HG02970 (cell line): ENCODE measurements around the gene ATP5PD.
A peak's percentile ranks its signal among the peaks of the same experiment; 100 is the strongest.
"Not testable (repeated sequence)": the region's sequence is repeated elsewhere in the genome, so short reads cannot be mapped to it uniquely, and the experiment has no call there.

Experiments used
- ATAC-seq: cut with Tn5 transposase; IDR thresholded peaks from one replicate; pipeline ENCODE4 v1.9.1; 2021; ENCODE audit warnings: mild to moderate bottlenecking, moderate library complexity, moderate number of reproducible peaks; ENCODE audit not compliant: unreplicated experiment, low FRiP score

Gene ATP5PD

DNA sequence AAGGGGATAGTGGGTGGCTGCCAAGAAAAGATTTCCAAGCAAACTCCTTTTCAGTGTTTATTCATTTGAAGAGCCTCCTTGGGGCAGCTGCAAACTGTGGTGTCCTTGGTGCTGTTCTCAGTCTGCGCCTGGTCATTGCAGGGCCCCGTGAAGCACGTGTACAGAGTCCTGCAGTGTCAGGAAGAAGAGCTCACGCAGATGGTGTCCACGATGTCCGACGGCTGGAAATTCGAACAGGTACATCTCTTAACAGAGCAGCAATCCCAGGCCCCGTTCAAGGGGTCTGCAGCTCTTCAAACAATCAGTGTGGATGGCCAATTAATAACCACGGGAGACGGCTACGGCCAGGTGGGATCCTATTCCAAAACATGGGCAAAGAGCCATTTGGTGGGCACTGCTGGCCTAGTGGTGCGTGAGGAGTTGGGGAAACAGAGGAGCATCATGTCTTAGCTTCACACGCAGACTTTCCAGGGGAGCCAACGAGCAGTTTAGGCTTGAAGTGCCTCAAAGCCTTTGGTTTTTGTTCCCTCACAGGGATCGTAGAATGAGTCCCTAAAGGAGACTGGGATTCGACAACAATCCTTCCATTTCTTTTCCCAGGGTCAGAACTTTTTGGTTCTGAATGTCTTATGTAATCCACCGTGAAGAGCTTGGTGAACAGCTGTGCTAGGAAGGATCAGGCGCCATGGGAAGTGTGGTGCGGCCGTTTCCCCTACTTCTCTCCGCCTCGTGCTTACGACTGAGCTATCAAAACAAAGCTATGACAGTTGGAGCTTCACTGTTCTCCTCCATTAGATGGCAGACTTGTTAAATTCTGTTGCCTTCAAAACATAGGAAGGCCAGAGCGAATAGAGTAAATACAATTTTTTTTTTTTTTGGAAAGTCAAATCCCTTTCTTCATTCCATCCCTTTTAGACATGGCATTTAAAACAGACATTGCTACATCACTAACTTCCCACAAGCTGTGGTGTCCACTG lies 12.9 kb upstream of the ATP5PD start:
- ATAC-seq, result no peak

DNA sequence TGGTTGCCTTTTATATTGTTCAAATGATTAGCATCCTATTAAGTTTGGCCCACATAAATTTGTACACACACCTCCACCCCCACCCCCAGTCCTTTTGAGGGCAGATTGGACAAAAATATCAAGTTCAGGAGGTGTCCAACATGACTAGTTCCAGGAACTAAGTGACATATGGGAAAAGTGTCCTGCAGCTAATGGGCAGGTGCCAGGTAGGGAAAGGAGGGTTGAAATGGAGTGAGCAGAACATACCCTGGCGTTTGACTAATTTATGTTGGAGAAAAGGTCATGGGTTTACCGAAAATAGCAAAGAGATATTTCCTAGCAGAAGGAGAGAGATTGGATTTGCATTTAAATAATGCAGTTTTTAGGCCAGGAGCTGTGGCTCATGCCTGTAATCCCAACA lies 5.2 kb upstream of the ATP5PD start:
- no peak for ATAC-seq

DNA sequence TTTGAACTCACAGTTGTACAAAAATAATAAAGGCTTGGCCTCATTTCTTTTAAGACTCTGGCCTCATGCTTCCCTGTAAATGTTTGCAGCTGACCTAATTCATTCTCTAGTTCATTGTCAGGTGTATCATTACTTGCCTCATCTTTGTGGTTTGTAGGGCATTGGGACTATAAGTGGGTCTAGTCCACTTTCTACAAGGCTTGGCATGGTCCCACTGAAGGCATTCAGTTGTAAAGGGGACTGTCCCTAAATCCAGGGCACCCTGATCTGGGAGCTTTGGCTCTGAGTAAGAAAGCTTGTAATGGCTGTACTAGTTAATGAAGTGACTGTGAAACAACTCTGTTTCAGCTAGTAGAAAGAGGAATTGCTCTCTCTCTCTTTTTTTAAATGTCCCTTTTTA lies 2.9 kb upstream of the ATP5PD start:
- no peak for ATAC-seq

DNA sequence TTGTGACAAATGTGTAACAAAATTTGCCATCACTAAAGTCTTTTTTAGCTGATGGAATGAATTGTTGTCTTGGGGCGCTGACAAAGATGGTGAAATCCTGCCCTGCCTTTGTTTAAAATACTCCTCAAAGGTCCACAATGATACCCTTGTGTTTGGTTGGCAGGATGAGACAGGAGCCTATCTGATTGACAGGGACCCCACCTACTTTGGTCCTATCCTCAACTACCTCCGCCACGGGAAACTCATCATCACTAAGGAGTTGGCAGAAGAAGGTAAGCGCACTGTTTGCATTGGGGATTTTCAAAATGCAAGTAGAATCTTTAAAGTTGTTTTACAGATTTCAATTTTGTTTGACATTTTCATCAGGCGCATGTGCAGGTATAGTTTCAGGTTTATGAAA lies 2.3 kb upstream of the ATP5PD start:
- ATAC-seq, result no peak

DNA sequence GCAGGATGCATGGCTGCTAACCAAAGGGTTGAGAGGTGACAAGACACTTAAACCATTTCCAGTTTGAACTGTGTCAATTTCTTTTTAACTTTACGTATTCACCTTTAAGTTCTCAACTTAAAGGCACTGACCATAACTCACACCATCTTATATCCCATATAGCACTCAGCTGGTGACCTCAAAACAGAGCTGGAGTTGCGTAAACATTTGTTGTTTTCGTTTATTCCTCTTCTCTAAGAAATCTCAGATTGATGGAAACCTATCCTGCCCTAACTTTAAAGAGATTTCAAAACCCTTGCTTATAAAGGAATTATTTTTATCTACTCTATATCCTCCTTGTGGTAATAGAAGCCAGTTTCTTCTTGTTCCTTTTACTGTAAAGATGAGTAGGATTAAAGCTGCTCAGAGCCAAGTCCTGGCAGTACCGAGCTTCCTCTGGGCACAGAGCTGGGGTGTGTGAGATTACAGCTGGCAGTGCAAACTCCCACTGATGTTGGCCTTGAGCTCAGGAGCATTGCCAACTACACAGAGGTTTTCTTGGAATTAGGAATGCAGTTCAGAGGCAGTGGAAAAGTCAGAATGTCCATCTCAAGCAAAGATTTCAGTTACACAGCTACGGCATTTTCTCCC lies 1.6 kb upstream of the ATP5PD start:
- no peak for ATAC-seq

DNA sequence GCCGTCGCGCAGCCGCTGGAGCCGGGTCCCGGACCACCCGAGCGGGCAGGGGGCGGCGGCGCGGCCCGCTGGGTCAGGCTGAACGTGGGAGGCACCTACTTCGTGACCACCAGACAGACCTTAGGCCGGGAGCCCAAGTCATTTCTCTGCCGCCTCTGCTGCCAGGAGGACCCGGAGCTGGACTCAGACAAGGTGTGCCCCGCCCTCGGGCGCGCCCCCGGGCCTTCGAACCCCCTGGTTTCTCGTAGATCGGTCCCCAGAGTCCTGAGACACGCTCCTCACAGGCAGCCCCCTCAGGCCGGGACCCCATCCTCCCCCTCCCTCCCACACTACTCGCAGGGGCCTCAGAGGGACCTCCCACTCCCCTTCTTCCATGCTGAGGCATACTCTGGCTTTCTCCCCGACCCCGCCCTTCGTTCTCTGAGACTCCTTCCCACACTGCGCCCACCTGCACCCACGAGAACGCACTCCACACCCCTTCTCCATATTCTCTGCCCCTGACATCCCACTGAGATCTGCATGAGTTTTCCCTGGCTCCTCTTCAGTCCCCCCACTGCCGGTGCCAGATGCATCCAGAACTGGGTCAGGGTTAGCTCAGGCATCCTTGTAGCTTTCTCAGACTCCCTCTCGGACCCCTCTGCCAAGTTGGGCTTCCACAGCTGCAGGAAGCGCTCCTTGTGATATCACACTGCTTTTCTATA lies 779 bp upstream of the ATP5PD start:
- ATAC-seq, result peak; percentile 13

DNA sequence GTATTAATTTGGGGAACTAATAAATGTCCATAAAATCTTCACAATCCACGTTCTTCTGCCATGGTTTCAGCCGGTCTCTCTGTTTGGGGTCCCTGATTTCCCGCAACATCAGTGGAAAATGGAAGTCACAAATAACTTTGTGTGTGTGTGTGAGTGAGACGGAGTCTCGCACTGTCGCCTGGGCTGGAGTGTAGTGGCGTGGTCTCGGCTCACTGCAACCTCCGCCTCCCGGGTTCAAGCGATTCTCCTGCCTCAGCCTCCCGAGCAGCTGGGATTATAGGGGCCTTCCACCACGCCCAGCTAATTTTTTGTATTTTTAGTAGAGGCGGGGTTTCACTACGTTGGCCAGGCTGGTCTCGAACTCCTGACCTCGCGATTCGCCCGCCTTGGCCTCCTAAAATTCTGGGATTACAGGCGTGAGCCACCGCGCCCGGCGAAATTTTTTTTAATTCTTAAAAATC lies 793 bp downstream of the ATP5PD start:
- not testable (repeated sequence) for ATAC-seq

DNA sequence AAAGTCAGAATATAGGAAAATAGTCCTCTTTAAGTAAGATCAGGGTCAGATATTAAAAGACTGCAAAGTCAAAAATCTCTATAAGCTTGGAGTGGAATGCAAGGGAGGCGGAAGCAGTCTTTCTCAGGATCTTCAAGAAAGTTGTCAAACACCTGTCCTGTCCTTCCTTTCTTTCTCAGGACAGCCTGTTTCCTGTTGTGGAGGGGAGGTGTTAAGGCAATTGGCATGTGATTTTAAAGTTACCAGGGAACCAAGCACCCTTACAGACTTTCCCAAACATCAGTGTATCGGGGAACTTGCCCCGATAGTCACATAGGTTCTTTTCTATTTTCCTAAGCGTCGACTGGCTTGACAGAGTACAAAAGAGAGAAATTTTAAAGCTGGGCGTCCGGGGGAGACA lies 2.1 kb downstream of the ATP5PD start:
- ATAC-seq, result no peak

DNA sequence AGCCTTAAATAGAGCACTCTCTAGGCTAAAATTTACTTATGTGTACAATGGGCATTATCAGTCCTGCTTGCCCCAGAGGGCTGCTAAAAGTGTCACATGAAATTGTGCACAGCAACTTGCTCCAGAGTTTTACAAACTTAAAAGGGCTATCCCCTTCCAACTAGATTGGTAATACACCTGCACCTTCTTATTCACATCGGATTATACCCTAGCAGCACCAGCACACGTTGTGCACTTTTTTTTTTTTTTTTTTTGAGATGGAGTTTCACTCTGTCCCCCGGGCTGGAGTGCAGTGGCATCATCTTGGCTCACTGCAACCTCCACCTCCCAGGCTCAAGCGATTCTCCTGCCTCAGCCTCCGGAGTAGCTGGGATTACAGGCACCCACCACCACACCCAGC lies 3.0 kb downstream of the ATP5PD start:
- not testable (repeated sequence) for ATAC-seq

DNA sequence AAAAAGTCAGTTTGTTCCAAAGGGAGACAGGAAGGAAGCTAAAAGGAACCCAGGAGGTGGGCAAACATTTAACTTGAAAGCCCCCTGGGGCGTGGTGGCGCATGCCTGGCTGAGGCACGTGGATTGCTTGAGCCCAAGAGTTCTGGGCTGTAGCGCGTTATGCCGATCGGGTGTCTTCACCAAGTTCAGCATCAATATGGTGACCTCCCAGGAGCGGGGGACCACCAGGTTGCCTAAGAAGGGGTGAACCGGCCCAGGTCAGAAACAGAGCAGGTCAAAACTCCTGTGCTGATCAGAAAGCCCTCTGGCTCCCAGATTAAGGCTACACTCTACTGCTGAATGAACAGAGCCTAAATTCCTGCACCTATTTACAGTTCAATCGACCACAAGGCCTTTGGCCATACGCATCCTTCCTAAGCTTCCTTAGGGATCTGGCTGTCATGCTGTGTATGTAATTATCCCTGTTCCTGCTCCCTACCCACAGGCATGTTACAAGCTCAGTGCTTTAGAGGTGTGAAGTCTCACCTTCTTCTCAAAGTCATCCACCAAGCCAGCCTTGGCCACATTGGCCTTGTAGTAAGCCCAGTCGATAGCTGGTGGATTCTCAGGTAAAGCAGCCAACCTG lies 5.0 kb downstream of the ATP5PD start:
- no peak for ATAC-seq

DNA sequence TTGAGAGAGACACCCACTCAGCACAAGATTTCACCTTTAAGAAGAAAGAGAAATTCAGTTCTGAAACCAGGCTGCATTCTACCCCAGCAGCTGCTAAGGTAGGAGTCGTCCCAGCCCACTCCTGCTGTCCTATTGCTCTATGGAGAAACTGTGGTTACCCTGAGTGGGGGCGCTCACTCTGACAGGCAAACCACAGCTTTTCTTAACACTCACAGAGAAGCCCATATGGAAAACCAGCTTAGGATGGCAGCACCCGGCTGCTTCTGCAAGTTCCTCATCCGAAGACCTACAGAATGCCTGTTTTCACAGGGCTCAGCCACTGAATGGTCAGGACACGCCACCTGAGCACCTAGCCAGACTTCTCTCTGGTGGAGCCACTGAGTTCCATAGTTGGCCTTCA lies 7.5 kb downstream of the ATP5PD start:
- no peak for ATAC-seq

DNA sequence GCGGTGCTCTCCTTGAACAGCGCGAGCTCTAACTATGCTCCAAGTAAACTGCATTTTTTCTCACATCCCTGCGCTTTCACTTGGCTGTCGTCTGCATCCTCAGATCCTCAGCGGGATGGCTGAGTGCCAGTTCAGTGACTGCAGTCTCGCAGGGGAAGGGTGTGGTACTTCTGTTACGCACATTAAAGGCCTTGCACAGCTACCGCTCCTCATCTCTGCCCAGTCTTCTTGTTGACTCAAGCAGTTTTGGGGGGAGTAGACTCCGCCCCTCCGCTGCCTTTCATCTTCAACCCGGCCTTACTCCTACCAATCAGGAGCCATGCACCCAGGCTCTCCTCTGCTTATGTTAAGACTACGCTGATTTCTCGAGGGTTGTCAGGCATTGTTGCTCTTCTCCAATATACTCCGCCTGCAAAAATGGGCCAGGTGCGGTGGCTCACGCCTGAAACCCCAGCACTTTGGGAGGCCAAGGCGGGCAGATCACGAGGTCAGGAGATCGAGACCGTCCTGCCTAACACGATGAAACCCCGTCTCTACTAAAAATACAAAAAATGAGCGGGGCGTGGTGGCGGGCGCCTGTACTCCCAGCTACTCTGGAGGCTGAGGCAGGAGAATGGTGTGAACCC lies 10.0 kb downstream of the ATP5PD start:
- ATAC-seq, result no peak

DNA sequence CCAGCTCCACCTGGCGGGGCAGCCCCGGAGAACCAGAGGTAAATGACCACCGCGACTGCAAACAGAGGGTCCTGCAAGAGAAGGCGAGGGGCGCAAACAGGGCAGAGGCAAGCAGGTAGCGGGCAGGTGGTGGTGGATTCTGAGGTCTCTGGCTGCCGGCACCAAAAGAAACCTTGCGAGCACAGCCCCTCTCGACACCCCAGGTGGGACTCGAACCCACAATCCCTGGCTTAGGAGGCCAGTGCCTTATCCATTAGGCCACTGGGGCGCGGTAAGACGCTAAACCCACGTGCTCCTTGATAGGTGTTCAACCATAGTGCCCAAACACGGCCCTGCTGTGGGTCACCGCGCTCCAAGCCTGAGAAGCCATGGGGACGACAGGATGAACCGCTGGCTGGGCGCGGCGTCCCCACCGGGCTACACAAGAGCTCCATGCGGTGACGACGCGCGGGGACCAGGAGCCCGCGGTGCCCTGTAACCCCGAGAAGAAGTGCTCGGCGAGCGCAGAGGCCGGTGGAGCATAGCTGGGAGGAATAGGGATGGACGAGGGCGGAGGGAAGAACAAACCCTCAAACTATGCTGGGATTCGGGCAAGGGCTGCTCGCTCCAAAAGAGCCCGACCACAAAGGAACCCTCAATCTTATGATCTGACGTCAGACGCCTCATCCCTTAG lies 12.4 kb downstream of the ATP5PD start:
- ATAC-seq, result peak; percentile 61

DNA sequence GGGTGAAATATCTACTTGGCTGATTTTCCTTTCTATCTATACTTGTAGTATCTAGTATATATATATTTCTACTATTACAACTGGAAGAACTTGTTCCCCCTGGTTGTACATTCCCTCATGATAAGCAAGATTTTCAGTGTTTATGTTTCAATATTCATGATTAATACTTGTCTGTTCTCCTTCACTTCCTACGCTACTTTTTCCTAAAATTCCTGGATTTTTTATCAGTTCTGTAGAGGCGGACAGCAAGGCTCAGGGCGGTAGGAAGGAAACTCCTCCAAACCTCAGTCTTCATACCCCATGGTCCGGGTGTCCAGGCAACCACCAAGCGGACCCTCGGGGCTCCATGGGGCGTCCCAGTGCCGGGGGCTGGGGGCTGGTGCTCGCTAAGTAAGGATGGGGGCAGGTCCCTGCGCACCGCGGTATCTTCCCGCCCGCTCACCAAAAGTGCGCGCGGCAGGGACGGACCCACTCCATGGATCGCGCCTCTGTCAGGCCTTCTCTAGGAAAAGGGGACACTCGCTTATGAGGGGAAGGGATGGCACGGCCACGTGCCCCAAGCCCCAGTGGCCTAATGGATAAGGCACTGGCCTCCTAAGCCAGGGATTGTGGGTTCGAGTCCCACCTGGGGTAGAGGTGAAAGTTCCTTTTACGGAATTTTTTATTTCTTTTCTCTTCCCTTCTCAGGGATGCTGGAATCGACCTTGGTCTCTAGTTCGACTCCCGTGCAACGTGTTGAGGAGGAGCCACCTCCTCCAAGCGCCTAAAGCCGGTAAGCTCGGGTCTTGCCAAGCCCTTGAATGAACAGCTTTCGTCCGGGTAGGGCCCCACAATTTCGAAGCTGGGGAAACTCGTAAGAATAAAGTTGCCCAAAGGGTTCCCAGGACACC lies 13.2 kb downstream of the ATP5PD start:
- ATAC-seq, result peak; percentile 37

DNA sequence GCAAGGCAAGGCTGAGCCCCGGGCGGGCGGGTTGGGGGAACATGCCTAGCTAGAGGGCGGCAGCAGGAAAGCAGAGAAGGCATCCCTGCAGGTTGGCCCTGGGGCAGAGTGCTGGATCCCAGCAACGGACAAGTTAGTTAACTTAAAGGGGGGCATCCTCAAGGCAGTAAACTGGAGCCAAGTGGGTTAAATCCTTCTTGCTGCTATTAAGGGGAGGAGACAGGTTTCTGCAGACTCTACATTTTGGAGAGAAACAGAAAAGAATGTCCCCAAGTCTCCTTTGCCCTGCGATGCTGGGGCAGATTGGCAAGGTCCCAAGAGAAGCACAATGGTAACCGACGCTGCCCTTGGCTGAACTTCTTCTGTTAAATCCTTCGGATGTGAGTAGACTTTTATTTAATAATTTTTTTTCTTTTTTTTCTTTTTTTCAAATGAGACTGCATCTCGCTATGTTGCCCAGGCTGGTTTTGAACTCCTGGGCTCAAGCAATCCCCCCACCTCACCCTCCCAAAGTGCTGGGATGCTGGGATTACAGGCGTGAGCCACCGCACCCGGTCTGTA lies 14.0 kb downstream of the ATP5PD start:
- ATAC-seq, result no peak

DNA sequence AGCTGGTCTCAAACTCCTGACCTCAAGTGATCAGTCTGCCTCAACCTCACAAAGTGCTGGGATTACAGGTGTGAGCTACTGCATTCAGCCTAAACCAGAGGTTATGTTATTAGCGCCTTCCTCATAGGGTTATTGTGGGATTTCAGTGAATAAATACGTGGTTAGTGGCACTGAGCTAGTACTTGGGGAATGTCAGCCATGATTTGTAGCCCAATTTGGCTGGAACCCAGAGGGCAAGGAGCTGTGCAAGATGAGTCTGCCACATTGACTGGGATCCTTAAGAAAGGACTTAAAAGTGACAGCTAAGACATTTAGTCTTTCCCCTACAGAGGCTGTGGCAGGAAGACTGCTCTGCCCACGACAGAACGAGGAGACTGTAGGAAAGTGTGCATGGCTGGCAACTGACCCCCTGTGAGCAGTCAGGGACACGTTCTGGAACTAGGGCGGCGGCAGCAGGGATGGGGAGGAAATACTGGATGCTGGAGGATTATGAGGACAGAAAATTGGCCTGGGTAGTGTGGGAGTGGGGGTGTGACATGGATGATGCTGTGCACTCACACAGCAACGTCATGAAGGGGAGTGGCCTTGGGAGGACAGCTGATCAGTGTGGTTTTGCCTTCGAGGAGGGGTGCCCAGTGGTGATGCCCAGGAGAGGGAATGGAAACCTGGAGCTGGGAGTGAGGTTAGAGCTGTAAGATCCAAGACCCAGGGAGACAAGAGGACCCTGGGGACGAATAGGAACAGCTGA lies 14.6 kb downstream of the ATP5PD start:
- no peak for ATAC-seq

DNA sequence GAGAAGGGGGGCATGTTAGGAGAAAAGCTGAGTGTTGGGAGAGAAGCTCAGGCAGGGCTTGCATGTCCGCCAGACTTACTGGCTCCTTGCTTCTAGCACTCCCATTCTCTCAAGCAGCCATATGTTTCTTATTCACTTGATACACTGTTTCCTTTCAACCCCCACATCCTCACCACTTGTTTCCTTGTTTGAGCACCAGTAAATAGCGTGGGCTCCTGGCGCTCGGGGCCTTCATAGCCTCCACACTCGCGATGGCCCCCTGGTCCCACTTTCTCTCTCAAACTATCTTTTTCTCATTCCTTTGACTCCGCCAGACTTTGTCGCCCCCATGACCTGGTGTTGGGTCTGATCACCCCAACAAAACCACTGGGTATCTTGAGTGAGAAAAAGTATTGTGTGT lies 16.6 kb downstream of the ATP5PD start:
- ATAC-seq, result no peak

DNA sequence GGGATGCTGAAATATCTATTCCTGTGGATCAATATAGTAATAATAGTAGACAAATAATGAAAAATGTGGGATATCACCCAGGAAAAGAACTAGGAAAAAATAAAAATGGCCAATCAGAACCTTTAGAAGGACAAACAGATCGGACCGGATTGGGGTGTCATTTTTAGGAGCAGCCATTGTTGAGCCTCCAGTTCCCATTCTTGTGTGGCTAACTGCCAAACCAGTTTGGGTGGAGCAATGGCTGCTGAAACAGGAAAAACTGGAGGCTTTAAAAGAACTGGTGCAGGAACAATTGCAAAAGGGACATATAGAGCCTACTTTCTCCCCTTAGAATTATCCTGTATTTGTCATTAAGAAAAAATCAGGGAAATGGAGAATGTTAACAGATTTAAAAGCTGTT lies 20.1 kb downstream of the ATP5PD start:
- not testable (repeated sequence) for ATAC-seq
